ENCODE measurements around the gene RNF4.

GRCh38 chr4:2443956-2444740 is 24.8 kb upstream of the RNF4 start:
- TF ChIP-seq EZH2 (IDR thresholded peaks at IDR 0.05; ENCODE audit: insufficient read depth, poor library complexity, severe bottlenecking) = no peak
- no peak for TF ChIP-seq EZH2phosphoT487 (IDR thresholded peaks at IDR 0.05; ENCODE audit: insufficient read depth, low read depth)

Measured in GM23248 (cell line).